HG03575 (cell line): ENCODE data around the gene STK17A.

Source experiments
- ATAC-seq: cut with Tn5 transposase; IDR thresholded peaks from one replicate; pipeline ENCODE4 v1.9.1; 2021; ENCODE audit not compliant: unreplicated experiment, insufficient number of reproducible peaks, low FRiP score; ENCODE audit errors: extremely low read depth

The STK17A gene

GRCh38 chr7:43674559-43675436 is 91.9 kb downstream of the STK17A start:
- no peak for ATAC-seq
